Activated CD4-positive, alpha-beta T cell treated with anti-CD3 and anti-CD28 coated beads for 48 hours (primary cell): ENCODE data around the gene SRSF11.

Experiments
- DNase-seq: peaks from one replicate; pipeline ENCODE4 v3.0.0-alpha.2; 2020

SRSF11 gene

DNA sequence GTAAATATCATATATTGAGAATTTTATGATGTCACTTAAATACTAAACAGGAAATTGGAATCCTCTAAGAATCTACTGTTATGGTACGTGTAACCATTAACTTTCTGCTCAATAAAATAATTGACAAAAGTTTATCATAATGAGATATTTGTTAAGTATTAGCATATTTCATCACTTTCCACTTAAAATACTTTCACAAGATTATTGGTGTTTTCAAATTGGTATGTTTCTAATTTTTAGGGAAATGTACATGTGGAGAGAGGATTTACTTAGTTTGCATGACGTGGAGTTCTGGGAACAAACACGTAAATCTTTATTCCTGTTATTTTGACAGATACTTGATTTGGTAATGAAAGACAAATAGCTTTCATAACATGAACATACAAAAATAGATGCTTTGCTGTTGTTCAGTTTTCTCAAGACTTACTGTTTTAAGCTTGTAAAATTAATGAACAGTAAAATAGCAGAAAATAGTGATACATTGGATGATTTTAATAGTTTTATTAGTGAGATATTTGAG, 1.6 kb downstream of the SRSF11 start:
- no peak for DNase-seq

DNA sequence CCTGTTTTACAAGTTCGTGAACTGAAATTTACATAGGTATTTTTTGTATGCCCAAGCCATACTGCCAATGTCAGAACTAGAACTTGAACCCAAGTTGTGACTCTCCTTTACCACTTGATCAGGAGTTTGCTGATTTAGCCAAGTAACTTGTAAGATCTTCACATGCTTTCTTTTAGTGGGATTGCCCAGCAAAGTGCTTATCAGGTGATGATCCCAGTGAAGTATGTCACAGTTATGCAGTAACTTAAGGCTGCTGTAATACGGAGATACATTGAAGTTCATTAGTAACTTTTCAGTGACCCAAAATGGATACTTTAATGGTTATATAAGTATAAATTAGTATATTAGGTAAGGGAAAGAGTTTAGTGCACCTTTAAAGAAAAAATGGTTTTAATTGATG, 3.8 kb downstream of the SRSF11 start:
- DNase-seq, result no peak

GRCh38 chr1:70227439-70227838, 6.3 kb downstream of the SRSF11 start:
- no peak for DNase-seq

GRCh38 chr1:70228670-70229069, 7.5 kb downstream of the SRSF11 start:
- no peak for DNase-seq

GRCh38 chr1:70231475-70231874, 10.3 kb downstream of the SRSF11 start:
- DNase-seq, result no peak

DNA sequence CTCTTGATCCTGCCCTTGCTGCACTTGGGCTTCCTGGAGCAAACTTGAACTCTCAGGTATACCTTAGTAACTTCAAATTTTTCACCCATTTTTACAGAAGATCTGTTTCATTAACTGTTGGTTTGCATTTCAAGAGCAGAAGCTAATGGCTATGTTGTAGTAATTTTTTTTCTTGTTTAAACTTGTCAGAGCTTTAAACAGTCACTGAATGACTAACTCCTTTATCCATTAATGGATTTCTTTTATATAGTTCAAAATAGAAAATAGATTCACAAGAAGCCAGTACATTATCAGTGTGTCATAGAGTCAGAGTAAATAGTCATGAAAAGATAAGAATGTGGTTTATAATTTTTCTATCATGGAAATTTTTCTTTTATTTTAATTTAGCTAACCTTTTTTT, 13.6 kb downstream of the SRSF11 start:
- no peak for DNase-seq

DNA sequence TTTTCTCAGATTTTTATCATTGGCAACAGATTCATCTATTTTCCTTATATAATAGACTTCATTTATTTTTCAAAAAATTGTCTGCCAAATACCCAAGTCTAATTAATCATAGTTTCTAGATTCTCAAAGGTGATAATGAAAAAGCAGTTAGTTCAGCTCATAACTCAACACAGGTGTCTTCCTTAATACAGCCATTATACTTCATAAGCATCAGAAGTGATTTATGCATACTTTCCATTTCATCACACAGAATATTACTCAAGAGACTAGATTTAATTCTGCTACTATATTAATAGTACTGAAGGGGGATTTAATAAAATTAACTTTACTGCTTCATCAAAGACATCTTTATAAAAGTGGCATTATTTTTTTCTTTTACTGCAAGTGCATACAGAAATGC, 18.8 kb downstream of the SRSF11 start:
- DNase-seq, result no peak

GRCh38 chr1:70247122-70247521, 25.9 kb downstream of the SRSF11 start:
- no peak for DNase-seq

GRCh38 chr1:70247768-70248167, 26.6 kb downstream of the SRSF11 start:
- DNase-seq, result no peak

DNA sequence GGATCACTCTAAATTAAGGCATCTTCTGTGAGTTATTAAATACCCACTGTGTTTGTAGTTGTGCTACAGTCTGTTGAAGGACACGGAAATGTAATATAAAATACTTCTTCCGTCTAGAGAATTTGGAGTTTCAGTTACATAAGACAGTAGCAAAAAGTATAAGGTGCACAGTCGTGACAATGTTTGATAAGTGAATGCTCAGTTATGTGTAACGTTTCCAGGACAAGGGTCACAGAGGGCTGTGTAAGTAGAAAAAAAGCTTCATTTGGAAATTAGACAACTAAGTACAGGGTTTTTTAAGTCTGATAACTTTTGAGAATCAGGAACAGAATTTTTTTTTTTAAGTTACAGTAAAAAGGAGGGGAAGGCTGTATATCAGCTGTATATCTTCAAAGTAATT, 27.5 kb downstream of the SRSF11 start:
- DNase-seq, result no peak

GRCh38 chr1:70256664-70257063, 35.5 kb downstream of the SRSF11 start:
- no peak for DNase-seq

DNA sequence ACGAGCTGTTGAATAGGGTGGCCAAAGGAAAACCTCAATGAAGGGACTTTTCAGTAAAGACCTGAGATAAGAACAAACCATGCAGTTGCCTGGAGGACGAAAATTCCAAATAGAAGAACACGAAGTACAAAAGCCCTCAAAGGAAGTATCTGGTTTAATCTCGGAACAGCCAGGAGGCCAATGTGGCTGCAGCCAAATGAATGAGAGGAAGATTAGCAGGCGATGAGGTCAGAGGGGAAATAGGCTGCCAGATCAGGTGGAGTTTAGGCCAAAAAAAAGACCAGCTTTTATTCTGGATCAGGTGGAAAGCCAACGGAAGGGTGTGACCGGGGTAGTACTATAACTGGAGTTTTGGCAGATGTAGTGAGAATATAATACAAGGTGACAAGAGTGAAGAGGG, 43.7 kb downstream of the SRSF11 start:
- no peak for DNase-seq

DNA sequence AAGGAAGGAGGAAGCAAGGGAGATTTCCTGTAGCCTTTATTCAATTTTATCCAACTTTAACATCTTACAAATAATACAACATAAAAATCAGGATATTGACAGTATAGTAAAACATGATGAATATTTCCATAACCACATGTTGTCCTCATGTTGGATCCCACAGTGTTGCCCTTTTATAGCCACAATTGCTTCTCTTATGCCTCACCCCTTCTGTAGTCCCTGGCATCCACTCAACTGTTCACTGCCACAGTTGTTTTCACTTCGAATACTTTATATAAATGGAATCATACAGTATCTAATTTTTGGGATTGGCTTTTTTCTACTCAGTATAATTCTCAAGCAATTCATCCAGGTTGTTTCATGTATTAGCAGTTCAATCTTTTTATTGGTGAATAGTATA, 44.8 kb downstream of the SRSF11 start:
- DNase-seq, result no peak

- DNase-seq, result no peak
Observed at GRCh38 chr1:70277875-70278274, 56.7 kb downstream of the SRSF11 start.

GRCh38 chr1:70278710-70279109, 57.5 kb downstream of the SRSF11 start:
- DNase-seq, result no peak

DNA sequence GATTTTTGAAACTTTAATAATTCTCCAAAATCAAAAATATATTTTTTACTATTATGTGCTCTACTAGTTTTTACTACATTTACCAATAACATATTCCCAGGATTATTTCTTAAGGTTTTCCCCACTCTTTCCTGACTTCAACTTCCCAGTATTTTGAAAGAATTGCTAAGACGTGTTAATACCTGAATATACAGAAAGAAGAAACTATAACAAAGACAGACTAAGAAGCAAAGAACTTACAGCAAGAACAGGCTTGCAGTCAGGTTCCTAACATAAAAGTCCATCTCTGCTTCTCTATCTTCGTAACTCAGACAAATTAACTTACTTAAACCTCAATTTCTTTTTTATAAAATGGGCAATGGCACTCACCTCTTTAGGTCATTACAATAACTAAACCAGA, 63.2 kb downstream of the SRSF11 start:
- DNase-seq, result no peak

DNA sequence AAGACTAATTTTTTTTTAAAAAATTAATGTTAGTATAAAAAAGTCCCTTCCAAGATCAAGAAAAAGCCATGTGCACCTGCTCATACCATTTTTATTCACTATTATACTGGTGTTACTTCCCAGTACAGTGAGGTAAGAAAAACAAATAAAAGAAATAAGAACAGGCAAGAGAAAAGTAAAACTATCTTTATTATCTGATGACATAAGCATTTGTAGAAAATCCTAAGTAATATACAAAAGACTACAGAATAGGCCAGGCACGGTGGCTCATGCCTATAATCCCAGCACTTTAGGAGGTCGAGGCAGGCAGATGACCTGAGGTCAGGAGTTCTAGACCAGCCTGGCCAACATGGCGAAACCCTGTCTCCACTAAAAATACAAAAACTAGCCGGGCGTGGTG, 65.3 kb downstream of the SRSF11 start:
- no peak for DNase-seq

GRCh38 chr1:70288166-70288565, 67.0 kb downstream of the SRSF11 start:
- no peak for DNase-seq

DNA sequence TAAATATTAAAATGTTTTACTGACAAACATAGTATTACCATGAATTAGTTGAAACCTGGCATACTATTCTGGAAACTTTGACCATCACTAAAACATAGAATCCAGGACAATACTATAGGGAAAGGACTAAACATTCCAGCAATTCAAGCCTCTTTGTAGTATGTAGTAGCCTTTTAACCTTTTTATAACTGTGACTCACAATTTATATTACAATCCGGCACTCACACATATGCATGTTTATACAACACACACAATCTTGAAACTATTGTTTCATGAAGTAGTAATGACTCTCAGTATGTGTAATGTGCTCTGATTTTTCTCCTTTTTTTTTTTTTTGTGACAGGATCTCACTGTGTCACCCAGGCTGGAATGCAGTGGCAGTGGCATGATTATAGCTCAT, 69.0 kb downstream of the SRSF11 start:
- DNase-seq, result no peak

DNA sequence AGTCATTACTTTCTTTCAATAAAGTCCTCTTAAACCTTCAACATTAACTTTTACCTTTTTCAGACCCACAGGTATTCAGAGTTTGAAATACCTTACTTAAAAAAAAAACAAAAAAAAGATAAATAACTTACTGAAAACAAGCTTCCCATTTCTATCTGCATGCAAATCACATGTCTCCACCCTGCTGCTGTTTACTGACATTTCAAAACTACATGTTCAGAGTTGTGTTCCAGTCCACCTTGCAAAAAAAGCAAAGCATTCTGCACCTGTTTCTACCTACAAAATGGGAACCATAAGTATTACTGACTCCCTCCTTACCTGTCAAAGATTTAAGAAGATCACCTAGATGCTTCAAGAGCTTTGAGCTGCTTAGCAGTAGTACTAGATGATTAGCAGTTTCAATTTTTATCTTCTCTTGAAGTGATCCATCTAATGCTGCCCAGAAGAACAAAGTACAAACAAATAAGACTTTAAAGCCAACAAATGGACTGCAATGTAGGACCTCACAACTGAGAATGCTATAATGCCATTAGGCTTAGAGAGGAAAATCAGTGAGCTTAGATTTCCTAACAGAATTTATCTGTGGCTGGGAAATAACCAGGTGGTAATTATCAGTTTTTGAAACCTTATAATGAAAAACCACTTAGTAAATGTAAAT, 72.1 kb downstream of the SRSF11 start:
- DNase-seq, result no peak

- DNase-seq, result no peak
Observed at GRCh38 chr1:70295749-70296148, 74.6 kb downstream of the SRSF11 start.

- no peak for DNase-seq
Observed at GRCh38 chr1:70299472-70299871, 78.3 kb downstream of the SRSF11 start.
